Neural progenitor cell (in vitro differentiated cells): Measurements from ENCODE around the gene INPP5B. TPM values are rescaled to one million over a fixed set of nuclear protein-coding genes. Genes with fewer than 3 reads are reported as not detected.
A peak's percentile ranks its signal among the peaks of the same experiment; 100 is the strongest.

Experiments used
- DNase-seq: peaks from one replicate; pipeline ENCODE4 v3.0.0-alpha.2; 2016; ENCODE audit warnings: low spot score
- H2AFZ ChIP-seq: fragments of 200-600 bp; sonication (generic); replicated peaks from 2 replicates; pipeline ENCODE4 v1.6.1; 2016; ENCODE audit warnings: antibody characterized with exemption
- H3F3A ChIP-seq: fragments of 200-600 bp; sonication (generic); 2 replicates; pipeline ENCODE4 v1.6.1; 2016; ENCODE audit warnings: antibody characterized with exemption, low read depth
- H3K27ac ChIP-seq: fragments of 200-600 bp; sonication (generic); 2 replicates; pipeline ENCODE4 v1.5.1; 2016; ENCODE audit warnings: mild to moderate bottlenecking
- H3K27me3 ChIP-seq: fragments of 200-600 bp; sonication (generic); 2 replicates; pipeline ENCODE4 v1.6.1; 2016; ENCODE audit warnings: mild to moderate bottlenecking, moderate library complexity
- H3K36me3 ChIP-seq: fragments of 200-600 bp; sonication (generic); 2 replicates; pipeline ENCODE4 v1.5.1; 2016
- H3K4me1 ChIP-seq: fragments of 200-600 bp; sonication (generic); 2 replicates; pipeline ENCODE4 v1.6.1; 2016; ENCODE audit warnings: mixed run types
- H3K4me2 ChIP-seq: fragments of 200-600 bp; sonication (generic); 2 replicates; pipeline ENCODE4 v1.6.1; 2016
- H3K4me3 ChIP-seq: fragments of 200-600 bp; sonication (generic); 2 replicates; pipeline ENCODE4 v1.5.1; 2016
- H3K79me2 ChIP-seq: fragments of 200-600 bp; sonication (generic); 2 replicates; pipeline ENCODE4 v1.6.1; 2016; ENCODE audit warnings: low read depth
- H3K9ac ChIP-seq: fragments of 200-600 bp; sonication (generic); 2 replicates; pipeline ENCODE4 v1.6.1; 2016
- H3K9me3 ChIP-seq: fragments of 200-600 bp; sonication (generic); 2 replicates; pipeline ENCODE4 v1.5.1; 2016; ENCODE audit warnings: low read depth
- H4K20me1 ChIP-seq: fragments of 200-600 bp; sonication (generic); 2 replicates; pipeline ENCODE4 v1.6.1; 2016; ENCODE audit warnings: low read depth
- H3K27ac Mint-ChIP-seq: 3 replicates; pipeline ENCODE4 v1.8.0; 2021; ENCODE audit warnings: mixed read lengths
- H3K27me3 Mint-ChIP-seq: 2 replicates; pipeline ENCODE4 v1.8.0; 2022; ENCODE audit warnings: low read depth, mild to moderate bottlenecking, inconsistent platforms, moderate library complexity, mixed read lengths; ENCODE audit not compliant: insufficient read depth
- H3K36me3 Mint-ChIP-seq: 3 replicates; pipeline ENCODE4 v1.8.0; 2021; ENCODE audit warnings: mixed read lengths
- H3K4me1 Mint-ChIP-seq: 3 replicates; pipeline ENCODE4 v1.8.0; 2021; ENCODE audit warnings: mixed read lengths
- H3K4me3 Mint-ChIP-seq: 3 replicates; pipeline ENCODE4 v1.8.0; 2021; ENCODE audit warnings: mild to moderate bottlenecking, moderate library complexity, mixed read lengths
- H3K9me3 Mint-ChIP-seq: 3 replicates; pipeline ENCODE4 v1.8.0; 2020; ENCODE audit warnings: mixed read lengths
- CTCF ChIP-seq: fragments of 200-600 bp; sonication (generic); IDR thresholded peaks from 2 replicates; pipeline ENCODE4 v1.5.1; 2017; ENCODE audit warnings: antibody characterized with exemption, mild to moderate bottlenecking
- EZH2 ChIP-seq: fragments of 200-600 bp; sonication (generic); IDR thresholded peaks from 2 replicates; pipeline ENCODE4 v1.6.1; 2017; ENCODE audit warnings: antibody characterized with exemption, mild to moderate bottlenecking, moderate library complexity
- EZH2phosphoT487 ChIP-seq: fragments of 200-600 bp; sonication (generic); IDR thresholded peaks from 2 replicates; pipeline ENCODE4 v1.6.1; 2017; ENCODE audit warnings: antibody characterized with exemption
- total RNA-seq: library from RNA; depleted of rRNA; stranded (reverse); fragments of >200 nt; gene quantifications from 2 replicates; pipeline ENCODE4 v1.2.3, GENCODE V29; 2015; ENCODE audit warnings: low replicate concordance

The INPP5B gene
- total RNA-seq, 1 donor from 2014 or later, result 22.0 TPM

DNA sequence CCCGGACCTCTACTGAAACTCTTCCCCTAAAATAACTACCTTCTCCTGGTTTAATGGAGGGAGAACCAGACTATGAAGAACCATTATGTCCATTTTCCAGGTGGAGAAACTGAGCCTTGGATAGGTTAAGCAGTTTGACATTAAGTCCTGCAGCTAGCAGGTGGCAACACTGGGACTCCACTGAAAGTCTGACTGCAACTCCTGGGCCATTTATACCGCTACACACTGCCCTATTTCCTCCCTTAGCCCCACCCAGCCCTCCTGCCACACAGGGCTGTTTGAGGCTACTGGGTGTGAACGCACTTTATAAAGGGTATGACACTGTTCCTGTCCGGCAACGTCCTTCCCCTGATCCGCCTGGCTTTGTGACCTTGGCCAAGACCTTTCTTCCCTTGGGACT, 511 bp upstream of the INPP5B start:
- no peak for DNase-seq
- Histone ChIP-seq H3K36me3 (no peaks in the 10 kb centered on the region), H3F3A (no peaks in the 10 kb centered on the region), H3K4me2 (no peak overlapping the region), H3K4me3 (peak overlapping the region; percentile 59), H3K4me1 (no peaks in the 10 kb centered on the region), H2AFZ (peak overlapping the region; percentile 69), H3K9me3 (no peaks in the 10 kb centered on the region), H3K9ac (no peak overlapping the region), H4K20me1 (no peaks in the 10 kb centered on the region), H3K27ac (no peak overlapping the region), H3K27me3 (no peaks in the 10 kb centered on the region), H3K79me2 (no peaks in the 10 kb centered on the region)
- Mint-ChIP-seq H3K4me1 (peaks cover 19% of the 10 kb centered on the region), H3K36me3 (no peaks in the 10 kb centered on the region), H3K9me3 (no peaks in the 10 kb centered on the region), H3K27ac (peak overlapping the region; percentile 99), H3K27me3 (peaks cover 2% of the 10 kb centered on the region), H3K4me3 (peak overlapping the region; percentile 99)
- no peak for TF ChIP-seq EZH2
- TF ChIP-seq CTCF, result no peak

- peak overlapping the region; percentile 60 for H2AFZ ChIP-seq
- no peaks in the 10 kb centered on the region for H3K27me3 ChIP-seq
- no peaks in the 10 kb centered on the region for H3F3A ChIP-seq
- H3K9me3 ChIP-seq, result no peaks in the 10 kb centered on the region
- TF ChIP-seq EZH2 (no peak), CTCF (no peak), EZH2phosphoT487 (no peak)
- H3K4me1 ChIP-seq, result no peaks in the 10 kb centered on the region
- peaks cover 3% of the 10 kb centered on the region for H3K27me3 Mint-ChIP-seq
- H3K4me3 Mint-ChIP-seq, result peak overlapping the region; percentile 99
- no peak overlapping the region for H3K9ac ChIP-seq
- H3K36me3 ChIP-seq, result no peaks in the 10 kb centered on the region
- H3K36me3 Mint-ChIP-seq, result no peaks in the 10 kb centered on the region
- H3K79me2 ChIP-seq, result no peaks in the 10 kb centered on the region
- no peak overlapping the region for H3K27ac ChIP-seq
- H3K4me1 Mint-ChIP-seq, result peaks cover 19% of the 10 kb centered on the region
- H3K4me2 ChIP-seq, result peak overlapping the region; percentile 83
- no peaks in the 10 kb centered on the region for H4K20me1 ChIP-seq
- H3K4me3 ChIP-seq, result peak overlapping the region; percentile 59
- no peak for DNase-seq
- peak overlapping the region; percentile 19 for H3K27ac Mint-ChIP-seq
- H3K9me3 Mint-ChIP-seq, result no peaks in the 10 kb centered on the region
Observed at GRCh38 chr1:37945743-37946702, 830 bp downstream of the INPP5B start.

DNA sequence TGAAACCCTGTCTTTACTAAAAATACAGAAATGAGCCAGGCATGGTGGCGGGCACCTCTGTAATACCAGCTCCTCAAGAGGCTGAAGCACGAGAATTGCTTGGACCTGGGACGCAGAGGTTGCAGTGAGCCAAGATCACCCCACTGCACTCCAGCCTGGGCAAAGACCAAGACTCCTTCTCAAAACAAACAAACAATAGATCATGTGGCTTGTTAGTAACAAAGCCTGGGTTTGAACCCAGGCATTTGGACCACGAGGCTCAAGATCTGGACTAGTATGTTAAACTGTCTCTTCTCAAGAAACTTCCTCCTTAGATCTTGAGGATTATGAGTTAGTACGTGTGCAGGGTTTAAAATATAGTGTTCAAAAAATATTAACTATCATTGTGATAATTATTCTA, 1.6 kb downstream of the INPP5B start:
- Histone ChIP-seq H3K27ac (no peak overlapping the region), H3K79me2 (no peaks in the 10 kb centered on the region), H3K36me3 (no peaks in the 10 kb centered on the region), H4K20me1 (no peaks in the 10 kb centered on the region), H3K4me3 (no peak overlapping the region), H3K27me3 (no peaks in the 10 kb centered on the region), H3K9me3 (no peaks in the 10 kb centered on the region), H3K9ac (no peak overlapping the region), H2AFZ (no peak overlapping the region), H3K4me2 (no peak overlapping the region), H3K4me1 (no peaks in the 10 kb centered on the region), H3F3A (no peaks in the 10 kb centered on the region)
- Mint-ChIP-seq H3K4me3 (peak overlapping the region; percentile 99), H3K27ac (no peak overlapping the region), H3K4me1 (peaks cover 16% of the 10 kb centered on the region), H3K36me3 (no peaks in the 10 kb centered on the region), H3K27me3 (peaks cover 3% of the 10 kb centered on the region), H3K9me3 (no peaks in the 10 kb centered on the region)
- TF ChIP-seq EZH2phosphoT487, result no peak
- no peak for TF ChIP-seq CTCF
- DNase-seq, result no peak
